Right ventricle myocardium superior (tissue), 1 donor: Measurements from ENCODE around the gene STK39. TPM values are rescaled to one million over a fixed set of nuclear protein-coding genes. Genes with fewer than 3 reads are reported as not detected.
A peak's percentile ranks its signal among the peaks of the same experiment; 100 is the strongest.

Experiments
- ATAC-seq: fragments of 200-7000 bp; cut with Tn5 transposase; one replicate; pipeline ENCODE4 v1.9.1; 2020; ENCODE audit warnings: mild to moderate bottlenecking; ENCODE audit not compliant: poor library complexity
- DNase-seq: peaks from one replicate; pipeline ENCODE4 v3.0.0-alpha.2; 2020
- intact Hi-C: fragments of 100-400 bp; cut with DNase I; formaldehyde crosslinking; loops from one replicate; pipeline ENCODE4 v1.11.2; 2022
- total RNA-seq: library from RNA; stranded (reverse); fragmentation: NEBNext Ultra II Directional; extraction: Animal tissue kit (Norgen Biotek cat#: 25700); gene quantifications from one replicate; pipeline ENCODE4 v1.2.1, GENCODE V29; 2021
- donor health status: DM: no; HTN: yes; CAD: no; lungs with severe emphysema.

The STK39 gene
- total RNA-seq, 1 donor from 2014 or later: 16.9 TPM

DNA sequence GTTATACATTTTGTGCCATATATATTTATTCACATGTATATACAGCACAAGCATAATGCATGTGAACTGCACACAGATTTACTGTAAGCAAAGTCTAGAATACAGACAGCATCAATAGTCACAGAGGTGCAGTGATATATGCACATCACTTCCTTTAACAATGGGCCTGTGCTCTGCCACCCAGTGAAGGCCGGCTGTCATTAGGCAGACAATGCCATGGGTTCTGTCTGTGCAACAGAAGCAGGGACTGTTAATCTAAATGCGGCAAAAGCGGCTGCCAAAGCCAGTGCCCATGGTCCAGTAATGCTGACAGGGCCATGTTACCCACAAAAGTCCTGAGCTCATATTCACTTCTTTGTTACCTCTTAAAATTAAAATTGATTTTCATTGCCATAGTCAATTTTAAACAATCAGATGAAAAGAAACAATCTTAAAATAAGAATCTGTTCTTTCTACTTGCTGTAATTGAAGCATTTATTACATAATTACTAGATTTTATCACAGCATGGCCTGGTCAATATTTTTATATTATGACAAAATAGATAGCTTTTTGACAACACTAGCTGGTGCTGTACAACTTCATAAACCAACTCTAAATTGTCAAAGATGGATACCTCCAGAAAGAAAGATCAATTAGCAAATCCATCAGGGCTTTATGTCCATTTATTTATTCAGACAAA is 232.0 kb downstream of the STK39 start:
- intact Hi-C loops: no loop called here
- no peak for DNase-seq
- no peak for ATAC-seq

DNA sequence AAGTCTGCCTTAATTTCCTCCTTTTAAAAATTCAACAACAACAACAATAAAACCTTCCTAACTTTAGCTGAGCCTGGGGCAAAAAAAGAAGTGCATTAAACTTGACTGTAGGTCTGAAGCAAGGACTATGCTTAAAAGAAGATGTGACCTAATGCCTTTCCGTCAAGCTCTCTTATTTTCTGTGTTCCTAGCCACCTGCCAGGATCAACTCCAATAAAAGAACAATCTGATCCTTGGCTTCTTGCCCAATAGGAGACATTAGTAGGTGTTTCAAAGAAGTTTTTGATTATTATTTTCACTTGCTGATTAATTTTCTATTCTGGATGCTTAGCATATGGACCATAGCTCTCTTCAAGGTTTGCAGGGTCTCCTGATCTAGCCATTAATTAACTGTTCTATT is 237.5 kb downstream of the STK39 start:
- intact Hi-C loops: no loop called here
- DNase-seq: no peak
- no peak for ATAC-seq

DNA sequence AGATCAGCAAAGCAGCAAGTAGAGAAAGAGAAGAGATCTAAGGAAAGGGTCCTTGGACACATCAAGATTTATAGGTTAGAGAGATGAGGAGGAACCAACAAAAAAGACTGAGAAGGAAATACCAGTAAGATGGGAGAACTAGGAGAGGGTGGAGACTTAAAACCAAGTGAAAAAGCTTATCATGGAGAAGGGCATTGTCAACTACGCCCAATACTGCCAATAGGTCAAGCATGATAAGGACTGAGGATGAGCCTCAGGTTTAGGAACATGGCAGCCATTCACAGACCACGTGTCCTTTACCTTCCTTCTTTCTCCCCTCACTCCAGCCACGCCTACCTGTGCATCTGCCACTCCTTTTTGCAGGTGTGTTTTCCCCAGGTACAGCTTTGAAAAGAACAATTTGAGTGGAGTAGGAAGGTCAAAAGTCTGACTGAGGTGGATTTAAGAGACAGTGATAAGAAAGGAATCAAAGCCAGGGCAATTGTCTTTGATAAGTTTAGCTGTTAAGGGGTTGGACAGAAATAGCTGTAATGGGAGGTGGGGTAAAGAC is 238.7 kb downstream of the STK39 start:
- no peak for DNase-seq
- intact Hi-C loops: no loop called here
- no peak for ATAC-seq

DNA sequence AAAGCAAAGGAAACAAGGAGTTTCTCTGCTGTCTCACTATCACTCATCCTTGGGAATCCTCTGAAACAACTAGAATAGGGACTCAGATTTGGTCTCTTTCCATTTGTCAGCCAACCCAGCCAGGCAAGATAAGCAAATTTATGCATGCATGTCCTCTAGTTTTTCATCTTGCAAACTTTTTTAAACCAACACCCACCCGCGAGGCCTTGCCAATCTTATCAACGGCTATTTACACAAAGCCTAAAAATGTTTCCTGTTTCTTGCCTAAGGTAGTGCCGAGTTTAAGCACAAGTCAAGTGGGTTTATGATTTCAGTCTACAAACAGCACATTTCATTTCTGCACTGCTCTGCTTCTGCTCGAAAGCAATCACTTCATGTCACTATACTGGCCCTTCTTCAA is 240.9 kb downstream of the STK39 start:
- ATAC-seq (no peak), DNase-seq (no peak)
- intact Hi-C loops: no loop called here

DNA sequence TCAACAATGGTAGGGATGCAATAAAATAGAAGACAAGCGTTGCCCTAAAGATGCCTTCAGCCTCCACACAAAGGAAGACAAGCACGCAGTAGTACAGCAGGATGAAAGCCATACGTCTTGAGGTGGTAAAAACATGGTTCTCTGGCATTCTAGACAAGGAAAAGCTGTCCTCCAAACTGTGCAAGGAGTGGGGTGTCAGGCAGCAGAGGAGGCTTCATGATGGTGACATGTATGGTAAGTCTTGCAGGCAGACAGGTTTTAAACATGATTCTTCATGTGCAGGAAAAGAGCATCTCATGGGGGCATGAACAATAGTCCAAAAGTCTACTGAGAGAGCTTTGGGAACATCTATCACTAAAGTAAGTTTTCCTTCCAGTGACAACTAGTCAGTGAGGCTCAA is 241.8 kb downstream of the STK39 start:
- ATAC-seq (no peak), DNase-seq (no peak)
- intact Hi-C loops: no loop called here

DNA sequence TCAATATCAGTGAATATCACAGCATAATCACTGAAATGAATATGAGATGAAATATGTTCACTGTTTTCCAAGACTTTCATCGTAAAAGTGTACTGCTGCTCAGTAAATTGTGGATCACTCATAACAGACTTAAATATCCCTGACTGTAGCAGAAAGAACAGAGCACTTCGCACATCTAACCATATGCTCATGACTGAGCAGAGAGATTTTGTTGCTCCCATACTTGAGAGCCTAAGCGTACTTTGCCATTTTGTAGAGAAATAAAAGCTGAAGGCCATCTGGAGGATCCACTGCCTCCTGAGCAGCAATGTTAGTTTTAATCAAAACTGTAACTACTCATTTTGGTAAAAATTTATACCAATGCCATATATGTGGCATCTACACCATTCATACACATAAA is 243.5 kb downstream of the STK39 start:
- ATAC-seq (no peak), DNase-seq (no peak)
- intact Hi-C loops: no loop called here

DNA sequence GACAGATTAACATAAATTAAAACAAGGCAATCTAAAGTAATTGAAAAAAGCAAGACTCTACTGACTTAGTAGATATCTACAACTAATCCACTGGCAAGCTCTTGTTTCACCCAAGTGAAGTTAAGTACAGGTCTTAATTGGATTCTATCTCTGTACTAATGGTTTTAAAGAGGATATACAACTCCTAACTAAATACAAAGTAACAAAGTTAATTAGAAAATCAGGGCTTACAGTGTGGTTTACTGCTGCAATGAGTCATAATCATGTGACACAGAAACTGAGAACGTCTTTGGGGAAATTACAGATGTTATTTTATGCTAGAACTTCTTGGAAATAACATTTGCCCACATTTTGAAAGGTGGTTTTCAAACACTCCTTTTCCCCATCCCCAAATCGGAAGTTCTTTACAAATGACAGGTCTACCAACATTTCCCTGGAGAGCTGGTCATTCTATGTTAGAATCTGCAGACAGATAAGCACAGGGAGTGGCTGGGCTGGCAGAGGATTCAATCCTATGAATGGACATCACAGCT is 245.3 kb downstream of the STK39 start:
- intact Hi-C loops: no loop called here
- ATAC-seq (no peak), DNase-seq (no peak)

DNA sequence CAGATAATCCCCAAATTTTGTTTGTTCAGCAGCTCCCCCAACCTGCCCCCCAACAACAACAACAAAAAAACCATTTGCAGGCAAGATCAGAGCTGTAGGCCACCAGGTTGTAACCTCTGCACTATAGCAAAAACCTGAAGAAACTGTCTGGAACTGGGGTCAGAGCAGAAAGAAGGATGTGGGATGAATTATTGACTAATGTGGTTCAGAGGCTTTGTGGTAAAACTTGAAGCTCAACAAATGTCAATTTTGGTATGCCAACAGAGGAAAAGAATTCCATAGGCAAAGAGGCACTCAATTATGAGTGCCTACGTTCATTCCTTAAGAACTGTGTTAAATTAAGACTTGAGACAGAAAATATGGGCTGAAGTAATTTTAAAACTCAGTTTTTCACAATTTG is 255.1 kb downstream of the STK39 start:
- DNase-seq (no peak), ATAC-seq (no peak)
- intact Hi-C loops: no loop called here

DNA sequence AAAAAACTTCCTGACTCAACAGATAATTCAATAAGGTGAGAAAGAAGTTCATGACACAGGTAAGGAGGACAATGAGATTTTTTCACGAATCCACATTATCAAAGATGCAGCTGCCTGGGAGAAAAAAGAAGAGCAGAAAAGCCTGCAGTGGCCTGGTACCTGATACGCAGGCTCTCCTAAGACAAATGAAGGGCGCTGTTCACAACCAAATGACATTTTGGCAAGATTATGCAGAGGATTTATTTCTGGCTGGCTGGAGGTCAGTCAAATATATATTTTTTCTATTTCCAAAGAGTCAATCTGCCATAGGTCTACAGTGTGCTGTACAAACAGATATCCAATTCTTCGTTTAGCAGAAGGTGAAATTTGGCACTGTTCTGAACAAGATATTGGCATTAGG is 257.3 kb downstream of the STK39 start:
- intact Hi-C loops: no loop called here
- ATAC-seq: peak; percentile 39
- no peak for DNase-seq

DNA sequence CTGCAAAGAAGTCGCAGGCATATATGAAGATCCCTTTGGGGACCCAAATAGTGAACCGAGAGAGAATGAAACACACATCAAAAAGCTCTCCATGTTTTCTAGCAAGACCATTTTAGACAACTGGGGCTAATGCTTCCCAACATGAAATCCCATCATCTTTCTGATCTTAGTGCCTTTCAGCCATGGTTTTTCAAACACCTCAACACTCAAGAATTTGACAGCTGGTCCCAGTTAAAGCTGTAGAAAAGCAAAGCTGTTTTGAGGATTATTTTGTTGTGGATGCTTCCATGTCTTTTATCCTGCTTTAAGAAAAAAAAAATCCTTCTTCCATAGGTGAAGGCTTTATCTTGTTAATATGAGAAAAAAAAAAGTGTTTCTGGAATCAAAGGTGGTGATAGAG is 259.1 kb downstream of the STK39 start:
- DNase-seq (no peak), ATAC-seq (no peak)
- intact Hi-C loops: no loop called here

DNA sequence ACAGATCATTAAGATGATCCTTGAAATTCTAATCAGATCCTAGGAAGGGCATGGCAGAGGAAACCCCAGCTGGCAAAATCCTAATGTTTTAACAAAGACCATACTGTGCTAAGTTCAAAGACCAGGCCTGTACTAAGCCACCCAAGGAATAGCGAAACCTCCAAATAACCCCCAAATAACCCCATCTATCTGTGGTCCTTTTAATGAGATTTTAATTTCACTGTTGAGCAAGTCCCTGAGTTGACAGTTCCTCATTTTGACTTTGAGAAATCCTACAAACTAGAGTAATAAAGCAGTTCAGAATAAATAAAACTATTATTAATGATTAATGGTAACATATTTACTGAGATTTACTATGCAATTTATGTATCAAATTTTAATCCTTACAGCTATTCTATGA is 259.8 kb downstream of the STK39 start:
- ATAC-seq: no peak
- intact Hi-C loops: no loop called here
- DNase-seq: no peak

DNA sequence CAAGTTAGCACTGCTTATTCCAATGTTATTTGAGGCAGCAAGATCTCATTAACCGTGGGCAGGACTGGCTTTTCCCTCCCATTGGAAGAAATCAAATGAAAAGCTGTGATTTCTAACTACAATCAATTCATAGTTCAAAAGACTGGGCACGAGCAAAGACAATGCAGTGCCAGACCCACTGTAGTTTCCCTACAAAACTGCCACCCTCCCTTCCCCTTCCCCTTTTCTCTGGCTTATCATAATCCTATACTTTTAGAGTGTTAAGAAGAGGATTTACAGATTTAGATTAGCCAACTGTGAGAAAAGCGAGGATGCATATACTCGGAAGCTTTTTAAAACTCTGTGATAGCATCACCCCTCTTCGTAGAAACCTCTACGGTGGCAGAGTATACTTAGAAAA is 260.4 kb downstream of the STK39 start:
- DNase-seq (no peak), ATAC-seq (no peak)
- intact Hi-C loops: no loop called here

DNA sequence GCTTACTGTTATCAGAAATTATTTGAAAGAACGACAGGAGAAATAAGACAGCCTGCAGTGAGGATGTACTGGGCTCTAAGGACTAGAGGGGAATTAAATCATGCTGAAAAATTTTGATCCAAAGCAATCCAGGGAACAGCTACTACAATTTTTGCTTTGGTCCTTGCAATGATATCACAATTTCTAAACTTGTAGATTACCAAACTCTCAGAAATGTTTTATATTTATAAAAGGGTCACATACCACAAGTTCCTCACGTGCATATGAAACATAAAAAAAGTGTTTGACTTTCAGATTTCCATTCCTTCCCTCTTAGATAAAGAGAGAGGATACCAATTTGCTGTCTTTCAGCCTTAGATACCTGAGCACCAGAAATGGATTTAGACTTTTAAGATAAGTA is 261.2 kb downstream of the STK39 start:
- intact Hi-C loops: no loop called here
- ATAC-seq (no peak), DNase-seq (no peak)

DNA sequence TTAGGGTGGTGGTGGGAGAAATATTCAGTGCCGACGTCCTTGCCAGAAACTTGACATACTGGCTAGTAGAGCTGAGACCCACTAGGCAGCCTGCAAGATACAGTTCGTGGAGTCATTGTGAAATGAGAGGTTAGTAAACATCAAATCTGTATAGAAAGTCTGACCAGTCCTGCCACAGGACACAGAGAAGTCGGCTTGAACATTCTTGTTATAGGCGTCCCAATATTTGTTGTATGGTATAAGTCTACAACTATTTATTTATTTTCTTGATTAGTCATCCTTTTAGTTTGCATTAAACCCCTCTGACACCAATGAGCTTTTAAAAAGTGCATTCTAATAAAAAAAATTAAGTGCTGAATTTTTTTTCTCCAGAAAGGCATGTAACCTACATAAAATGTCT is 265.4 kb downstream of the STK39 start:
- intact Hi-C loops: no loop called here
- DNase-seq (no peak), ATAC-seq (no peak)

DNA sequence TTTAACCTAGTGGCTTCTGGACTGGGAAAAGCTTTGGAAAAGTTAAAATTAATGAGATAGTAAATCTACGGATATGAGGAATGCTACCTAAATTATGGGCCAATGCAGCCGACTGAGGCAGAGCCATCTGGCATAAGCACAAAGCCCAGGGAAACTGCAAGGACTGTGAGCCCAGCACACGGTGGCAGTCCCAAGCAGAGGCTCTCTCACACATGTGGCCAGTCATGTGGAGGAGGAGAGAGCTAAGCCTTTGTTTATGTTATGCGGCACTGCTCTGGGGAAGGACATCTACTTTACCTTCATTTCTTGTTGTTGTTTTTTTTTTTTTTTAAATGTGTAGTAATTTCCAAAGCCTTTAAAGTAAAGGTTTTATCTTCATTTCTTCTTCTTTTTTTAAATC is 267.0 kb downstream of the STK39 start:
- intact Hi-C loops: no loop called here
- ATAC-seq: no peak
- no peak for DNase-seq

DNA sequence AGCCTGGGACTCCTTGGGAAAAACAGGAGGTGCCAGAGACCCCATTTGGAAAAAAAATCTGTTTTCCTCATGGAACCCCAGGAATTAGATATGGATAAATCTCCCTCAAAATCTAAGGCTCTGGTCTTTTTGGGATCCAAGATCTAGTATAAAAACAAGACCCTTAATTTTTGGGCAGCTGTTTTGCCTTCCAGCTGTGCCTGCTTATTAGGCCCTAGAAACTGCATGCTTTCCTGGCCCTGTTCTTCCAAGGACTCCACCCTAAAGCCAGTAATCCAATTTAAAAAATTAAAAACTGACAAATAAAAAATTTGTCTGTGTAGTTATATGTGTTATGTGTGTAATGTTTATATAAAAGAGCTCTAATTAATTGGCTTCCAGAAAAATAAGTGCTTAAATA is 274.6 kb downstream of the STK39 start:
- intact Hi-C loops: no loop called here
- ATAC-seq (no peak), DNase-seq (no peak)

DNA sequence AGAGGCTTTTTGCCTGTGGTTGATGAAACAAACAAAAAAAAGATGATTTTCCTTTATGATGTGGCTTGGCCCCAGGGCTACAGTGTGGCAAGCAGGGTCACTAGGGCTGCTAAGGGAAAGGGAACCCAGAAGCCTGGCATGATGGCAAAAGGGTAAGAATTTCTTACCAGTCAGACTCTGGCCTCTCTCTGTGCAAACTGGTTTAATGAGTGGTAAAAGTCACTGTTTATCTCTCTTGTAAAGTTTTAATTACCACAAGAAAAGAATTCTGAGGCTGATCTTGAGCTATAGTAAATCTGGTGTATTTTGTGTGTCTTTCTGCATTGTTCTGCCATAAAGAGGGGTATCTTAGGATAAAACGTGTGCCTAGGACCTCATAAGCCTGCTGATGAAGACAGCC is 275.4 kb downstream of the STK39 start:
- DNase-seq (no peak), ATAC-seq (no peak)
- intact Hi-C loops: no loop called here

DNA sequence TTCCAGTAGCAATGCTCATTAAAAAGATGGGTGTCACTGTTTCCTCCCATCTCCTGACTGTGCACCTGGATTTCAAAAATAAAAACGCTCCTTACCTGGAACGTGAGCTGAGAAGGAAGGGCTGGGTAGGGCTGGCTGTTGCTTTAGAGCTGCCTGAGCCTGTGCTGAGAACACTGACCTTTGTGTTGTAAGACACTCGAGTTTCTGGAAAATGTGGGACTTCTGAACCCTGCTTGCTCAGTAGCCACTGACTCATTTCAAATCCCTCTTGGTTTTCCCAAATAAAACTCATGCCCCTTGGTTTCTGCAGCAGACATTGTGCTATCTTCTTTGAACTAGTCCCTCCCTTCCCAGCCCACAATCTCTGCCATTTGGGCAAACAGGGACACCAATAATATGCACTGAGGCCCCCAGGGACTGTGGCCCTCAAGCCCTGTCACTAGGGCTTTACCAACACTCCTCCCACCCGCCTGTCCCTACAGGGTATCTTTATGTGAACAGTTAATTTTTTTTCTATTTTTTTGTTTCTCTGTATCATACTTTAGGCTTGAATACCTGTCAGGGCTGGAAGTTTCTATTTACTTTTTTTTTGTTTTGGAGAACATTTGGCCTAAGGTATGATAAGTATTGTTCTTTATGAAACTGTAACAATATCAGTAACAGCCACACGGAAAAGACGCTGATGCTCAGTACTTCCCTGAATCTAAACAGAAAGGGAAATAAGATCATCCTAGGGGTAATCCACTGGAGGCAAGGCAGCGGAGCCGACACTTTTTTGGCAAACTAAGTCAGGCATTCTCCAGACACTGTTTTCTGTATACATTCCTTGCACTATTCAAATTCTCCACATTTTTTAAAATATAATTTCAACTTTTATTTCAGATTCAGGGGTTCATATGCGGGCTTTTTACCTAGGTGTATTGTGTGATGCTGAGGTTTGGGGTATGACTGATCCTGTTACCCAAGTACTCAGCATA is 280.2 kb downstream of the STK39 start:
- intact Hi-C loops: no loop called here
- DNase-seq (no peak), ATAC-seq (no peak)

DNA sequence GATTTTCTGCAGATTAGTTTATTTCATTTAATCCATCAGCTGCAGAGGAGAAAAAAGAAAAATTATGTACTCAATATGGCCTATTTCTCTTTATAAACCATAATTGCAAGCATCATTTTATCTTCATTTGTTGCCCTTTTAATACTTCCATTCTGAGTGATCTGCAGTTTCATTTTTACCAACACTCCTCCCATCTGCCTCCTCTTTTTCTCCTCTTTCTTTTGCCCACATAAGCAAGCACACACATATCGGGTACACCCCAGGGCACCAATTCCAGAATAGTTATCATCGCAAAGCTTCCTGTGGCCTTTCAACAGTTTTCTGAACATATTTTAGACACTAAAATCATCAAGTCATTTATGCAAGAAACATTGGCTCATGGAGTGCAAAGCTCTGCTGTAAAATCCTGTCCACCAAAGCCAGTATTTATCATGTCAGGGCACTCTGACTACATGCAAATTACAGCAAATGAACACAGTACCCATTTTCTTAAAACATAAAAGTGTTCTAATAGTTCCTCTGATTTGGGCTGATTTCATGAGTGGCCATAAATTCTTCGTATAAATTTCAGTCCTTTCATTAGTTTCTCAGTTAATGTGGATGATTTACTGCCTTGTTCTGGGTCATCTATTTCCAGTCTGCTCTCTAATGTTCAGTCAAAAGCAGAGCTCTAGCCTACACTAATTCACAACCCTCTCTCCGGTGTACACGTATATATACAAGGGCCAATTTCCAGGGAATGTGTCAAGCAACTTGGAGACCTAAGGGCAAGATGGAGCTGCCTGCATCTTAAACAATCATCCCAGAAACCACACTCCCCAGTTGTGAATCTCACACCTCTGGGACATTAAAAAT is 281.3 kb downstream of the STK39 start:
- no peak for DNase-seq
- intact Hi-C loops: no loop called here
- ATAC-seq: no peak
